OCI-LY3 (cell line): ENCODE results near the gene AGPAT4.

Source experiments
- H2AFZ ChIP-seq: fragments of 200-600, 300-600 bp; shearing (Covaris generic); 2 replicates; pipeline ENCODE4 v1.6.0; 2014; ENCODE audit warnings: antibody characterized with exemption, low read depth, low read length
- H3K27ac ChIP-seq: fragments of 200-600, 300-600 bp; sonication (generic); 2 replicates; pipeline ENCODE4 v1.5.1; 2014; ENCODE audit warnings: mild to moderate bottlenecking, low read length, moderate library complexity, mixed read lengths
- H3K27me3 ChIP-seq: fragments of 200-600, 300-600 bp; sonication (generic); 2 replicates; pipeline ENCODE4 v1.6.1; 2014; ENCODE audit warnings: low read depth, low read length, mixed read lengths
- H3K36me3 ChIP-seq: fragments of 200-600, 300-600 bp; sonication (generic); replicated peaks from 2 replicates; pipeline ENCODE3; 2014; ENCODE audit warnings: low read depth, low read length, mixed read lengths
- H3K4me1 ChIP-seq: fragments of 300-600, 200-600 bp; sonication (generic); 2 replicates; pipeline ENCODE4 v1.6.1; 2014; ENCODE audit warnings: low read length, mixed read lengths
- H3K4me2 ChIP-seq: fragments of 200-600, 300-600 bp; sonication (generic); 2 replicates; pipeline ENCODE4 v1.6.1; 2014; ENCODE audit warnings: low read length, mixed read lengths
- H3K4me3 ChIP-seq: fragments of 300-600, 200-600 bp; sonication (generic); 2 replicates; pipeline ENCODE4 v1.5.1; 2014; ENCODE audit warnings: antibody characterized with exemption, mild to moderate bottlenecking, low read length, moderate library complexity
- H3K79me2 ChIP-seq: fragments of 300-600, 200-600 bp; shearing (Covaris generic); 2 replicates; pipeline ENCODE4 v1.6.1; 2014; ENCODE audit warnings: mild to moderate bottlenecking, low read length, mixed read lengths
- H3K9ac ChIP-seq: fragments of 300-600, 200-600 bp; shearing (Covaris generic); 2 replicates; pipeline ENCODE4 v1.6.0; 2014; ENCODE audit warnings: mild to moderate bottlenecking, low read length, moderate library complexity
- H3K9me3 ChIP-seq: fragments of 200-600, 300-600 bp; shearing (Covaris generic); 2 replicates; pipeline ENCODE4 v1.6.1; 2014; ENCODE audit warnings: low read length, mixed read lengths; ENCODE audit not compliant: insufficient read depth
- H4K20me1 ChIP-seq: fragments of 200-600, 300-600 bp; sonication (generic); 2 replicates; pipeline ENCODE4 v1.6.1; 2016; ENCODE audit warnings: low read length, mixed read lengths; ENCODE audit not compliant: insufficient read depth
- CTCF ChIP-seq: fragments of 200-600, 300-600 bp; sonication (generic); IDR thresholded peaks from 2 replicates; pipeline ENCODE4 v1.5.1; 2014; ENCODE audit warnings: antibody characterized with exemption, low read length, low read depth
- EZH2phosphoT487 ChIP-seq: fragments of 200-600 bp; shearing (Covaris generic); IDR thresholded peaks from 2 replicates; pipeline ENCODE4 v1.6.1; 2018; ENCODE audit warnings: antibody characterized with exemption, mixed run types, low read depth

The AGPAT4 gene

GRCh38 chr6:161264181-161264580 lies 9.7 kb downstream of the AGPAT4 start:
- no peak overlapping the region for H3K4me2 ChIP-seq
- H3K36me3 ChIP-seq = no peaks in the 10 kb centered on the region
- no peaks in the 10 kb centered on the region for H3K79me2 ChIP-seq
- no peak overlapping the region for H3K9ac ChIP-seq
- no peak overlapping the region for H2AFZ ChIP-seq
- H3K27ac ChIP-seq = no peak overlapping the region
- H3K27me3 ChIP-seq = no peaks in the 10 kb centered on the region
- no peaks in the 10 kb centered on the region for H4K20me1 ChIP-seq
- no peak overlapping the region for H3K4me3 ChIP-seq
- peaks cover 18% of the 10 kb centered on the region for H3K4me1 ChIP-seq
- H3K9me3 ChIP-seq = no peaks in the 10 kb centered on the region
- TF ChIP-seq EZH2phosphoT487 = no peak
- no peak for TF ChIP-seq CTCF

GRCh38 chr6:161261816-161262215 lies 12.0 kb downstream of the AGPAT4 start:
- Histone ChIP-seq H2AFZ (no peak overlapping the region), H3K79me2 (no peaks in the 10 kb centered on the region), H3K4me2 (no peak overlapping the region), H3K36me3 (no peaks in the 10 kb centered on the region), H3K9ac (no peak overlapping the region), H3K27ac (no peak overlapping the region), H3K9me3 (no peaks in the 10 kb centered on the region), H3K4me1 (peaks cover 15% of the 10 kb centered on the region), H3K4me3 (no peak overlapping the region), H4K20me1 (no peaks in the 10 kb centered on the region), H3K27me3 (no peaks in the 10 kb centered on the region)
- TF ChIP-seq EZH2phosphoT487 = no peak
- no peak for TF ChIP-seq CTCF

GRCh38 chr6:161261325-161261724 lies 12.5 kb downstream of the AGPAT4 start:
- Histone ChIP-seq H3K79me2 (no peaks in the 10 kb centered on the region), H3K27me3 (no peaks in the 10 kb centered on the region), H3K36me3 (no peaks in the 10 kb centered on the region), H3K4me3 (no peak overlapping the region), H3K27ac (no peak overlapping the region), H3K9me3 (no peaks in the 10 kb centered on the region), H3K4me2 (no peak overlapping the region), H3K4me1 (peaks cover 10% of the 10 kb centered on the region), H4K20me1 (no peaks in the 10 kb centered on the region), H2AFZ (no peak overlapping the region), H3K9ac (no peak overlapping the region)
- TF ChIP-seq CTCF = no peak
- no peak for TF ChIP-seq EZH2phosphoT487

- no peak overlapping the region for H2AFZ ChIP-seq
- no peaks in the 10 kb centered on the region for H3K27me3 ChIP-seq
- no peaks in the 10 kb centered on the region for H3K4me1 ChIP-seq
- TF ChIP-seq EZH2phosphoT487 (no peak), CTCF (no peak)
- H4K20me1 ChIP-seq = no peaks in the 10 kb centered on the region
- no peaks in the 10 kb centered on the region for H3K36me3 ChIP-seq
- H3K27ac ChIP-seq = no peak overlapping the region
- no peaks in the 10 kb centered on the region for H3K79me2 ChIP-seq
- H3K9me3 ChIP-seq = no peaks in the 10 kb centered on the region
- H3K4me3 ChIP-seq = no peak overlapping the region
- H3K4me2 ChIP-seq = no peak overlapping the region
- H3K9ac ChIP-seq = no peak overlapping the region
Observed at GRCh38 chr6:161259302-161259701, 14.6 kb downstream of the AGPAT4 start.
